Measurements from ENCODE around the gene LATS2. TPM values are rescaled to one million over a fixed set of nuclear protein-coding genes. Genes with fewer than 3 reads are reported as not detected.
A peak's percentile ranks its signal among the peaks of the same experiment; 100 is the strongest.
"Not testable (repeated sequence)": the region's sequence is repeated elsewhere in the genome, so short reads cannot be mapped to it uniquely, and the experiment has no call there.

LATS2 gene
- total RNA-seq, 1 donor from 2014 or later = 25.8 TPM

DNA sequence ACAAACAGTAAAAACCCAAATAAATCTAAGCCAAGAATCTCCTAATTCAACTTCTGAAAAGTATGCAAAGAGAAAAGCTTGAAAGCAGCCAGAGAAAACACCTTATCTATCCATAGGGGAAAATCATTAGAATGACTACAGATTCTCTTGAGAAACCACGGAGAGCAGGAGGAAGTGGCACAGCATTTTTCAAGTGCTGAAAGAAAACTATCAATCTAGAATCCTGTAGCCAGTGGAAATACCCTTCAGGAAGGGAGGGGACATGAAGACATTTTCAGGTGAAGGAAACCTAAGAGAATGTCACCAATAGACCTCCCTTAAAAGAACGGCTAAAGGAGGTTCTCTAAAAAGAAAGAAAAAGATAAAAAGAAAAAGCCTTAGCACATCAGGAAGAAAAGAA is 92.6 kb downstream of the LATS2 start:
- DNase-seq (ENCODE audit: extremely low spot score in 2 of 2) = no peak
- Histone ChIP-seq H3K27ac (no peak overlapping the region), H3K4me3 (no peak overlapping the region), H3K27me3 (no peaks in the 10 kb centered on the region), H3K36me3 (peaks cover 0 to 8% of the 10 kb centered on the region in 2 donors), H3K9me3 (no peaks in the 10 kb centered on the region), H3K4me1 (no peaks in the 10 kb centered on the region)
- no peak for TF ChIP-seq POLR2AphosphoS5 (IDR thresholded peaks at IDR 0.05; ENCODE audit: insufficient read depth in 1 of 2, low read depth in 1 of 2)
- TF ChIP-seq CTCF (IDR thresholded peaks at IDR 0.05) = no peak
- TF ChIP-seq POLR2A (IDR thresholded peaks at IDR 0.05) = no peak
- intact Hi-C loops (cut with DNase I) = no loop called here

DNA sequence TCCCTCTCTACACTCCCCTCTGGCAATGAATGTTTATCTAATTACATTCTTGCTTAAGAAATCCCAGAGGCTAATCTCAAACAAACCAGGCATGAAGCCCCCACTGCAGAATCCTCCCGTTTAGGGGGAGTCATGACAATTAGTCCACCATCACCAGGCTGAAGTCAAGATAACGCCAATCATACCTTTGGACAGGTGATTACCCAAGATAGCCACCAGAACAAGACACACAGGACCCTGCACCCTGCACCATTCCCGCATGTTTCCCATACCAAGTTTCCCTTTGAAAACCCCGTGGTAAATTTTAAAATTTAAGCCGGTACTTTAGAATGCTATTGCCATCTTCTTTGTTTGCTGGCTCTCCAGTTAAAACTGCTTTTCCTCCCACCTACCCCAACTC is 94.0 kb downstream of the LATS2 start:
- TF ChIP-seq CTCF (IDR thresholded peaks at IDR 0.05) = no peak
- no peak for TF ChIP-seq POLR2AphosphoS5 (IDR thresholded peaks at IDR 0.05; ENCODE audit: insufficient read depth in 1 of 2, low read depth in 1 of 2)
- no peak for TF ChIP-seq POLR2A (IDR thresholded peaks at IDR 0.05)
- H3K27ac ChIP-seq = no peak overlapping the region
- H3K4me1 ChIP-seq = no peaks in the 10 kb centered on the region
- H3K27me3 ChIP-seq = no peaks in the 10 kb centered on the region
- DNase-seq (ENCODE audit: extremely low spot score in 2 of 2) = no peak
- H3K9me3 ChIP-seq = no peaks in the 10 kb centered on the region
- H3K36me3 ChIP-seq = peaks cover 0 to 2% of the 10 kb centered on the region in 2 donors
- no peak overlapping the region for H3K4me3 ChIP-seq
- intact Hi-C loops (cut with DNase I) = no loop called here

GRCh38 chr13:20964904-20965303 is 96.5 kb downstream of the LATS2 start:
- Histone ChIP-seq H3K27me3 (no peaks in the 10 kb centered on the region), H3K9me3 (no peaks in the 10 kb centered on the region), H3K4me3 (no peak overlapping the region), H3K27ac (no peak overlapping the region), H3K4me1 (no peaks in the 10 kb centered on the region), H3K36me3 (no peaks in the 10 kb centered on the region)
- DNase-seq (ENCODE audit: extremely low spot score in 2 of 2) = no peak
- intact Hi-C loops (cut with DNase I) = no loop called here
- TF ChIP-seq CTCF (IDR thresholded peaks at IDR 0.05) = no peak
- no peak for TF ChIP-seq POLR2AphosphoS5 (IDR thresholded peaks at IDR 0.05; ENCODE audit: insufficient read depth in 1 of 2, low read depth in 1 of 2)
- no peak for TF ChIP-seq POLR2A (IDR thresholded peaks at IDR 0.05)

- DNase-seq (ENCODE audit: extremely low spot score in 2 of 2); H3K27ac ChIP-seq; intact Hi-C loops (cut with DNase I): not testable (repeated sequence)
Observed at GRCh38 chr13:20961663-20962062, 99.7 kb downstream of the LATS2 start.

DNA sequence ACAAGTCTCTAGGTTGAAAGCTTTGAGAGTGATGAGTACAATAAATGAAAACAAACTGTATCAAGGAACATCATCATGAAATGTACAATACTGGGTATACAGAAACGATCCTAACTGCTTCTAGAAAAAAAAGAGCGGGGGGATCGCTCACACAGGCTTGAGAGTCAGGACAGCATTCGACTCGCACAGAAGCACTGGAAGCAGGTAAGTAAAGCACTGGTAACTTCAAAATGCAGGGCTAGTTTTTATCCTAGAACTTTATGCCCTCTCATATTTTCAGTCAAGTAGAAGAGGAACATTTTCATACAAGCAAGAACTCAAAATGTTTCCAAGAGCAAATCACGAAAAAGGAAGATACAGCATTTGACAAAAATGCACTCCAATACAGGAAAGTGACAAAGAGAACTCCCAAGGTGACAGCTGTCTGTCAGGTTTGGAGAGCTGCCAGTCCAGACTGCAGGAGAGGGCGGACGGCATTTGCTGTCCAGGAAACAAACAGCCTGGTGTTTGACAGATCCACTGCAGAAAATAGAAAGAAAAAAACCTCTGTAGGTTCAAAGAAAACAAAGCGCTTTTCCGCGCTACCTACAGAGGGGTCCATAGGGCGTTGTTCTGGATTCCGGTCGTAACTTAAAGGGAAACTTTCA is 100.6 kb downstream of the LATS2 start:
- Histone ChIP-seq H3K27me3 (no peaks in the 10 kb centered on the region), H3K4me1 (no peaks in the 10 kb centered on the region), H3K36me3 (no peaks in the 10 kb centered on the region), H3K4me3 (peak overlapping the region in 1 of 2 donors; percentile 6), H3K9me3 (no peaks in the 10 kb centered on the region), H3K27ac (no peak overlapping the region)
- TF ChIP-seq POLR2AphosphoS5 (IDR thresholded peaks at IDR 0.05; ENCODE audit: insufficient read depth in 1 of 2, low read depth in 1 of 2) (no peak), CTCF (IDR thresholded peaks at IDR 0.05) (no peak), POLR2A (IDR thresholded peaks at IDR 0.05) (no peak)
- intact Hi-C loops (cut with DNase I) = no loop called here
- DNase-seq (ENCODE audit: extremely low spot score in 2 of 2) = no peak

More at GRCh38 chr13:20961663-20962062, 99.7 kb downstream of the LATS2 start:
- H3K27me3 ChIP-seq, H3K4me1 ChIP-seq, H3K4me3 ChIP-seq, H3K9me3 ChIP-seq, H3K36me3 ChIP-seq: not testable (repeated sequence)

- DNase-seq (ENCODE audit: extremely low spot score in 2 of 2); H3K4me3 ChIP-seq; H3K27me3 ChIP-seq; H3K27ac ChIP-seq; H3K9me3 ChIP-seq; H3K36me3 ChIP-seq; H3K4me1 ChIP-seq; intact Hi-C loops (cut with DNase I): not testable (repeated sequence)
Observed at GRCh38 chr13:20957049-20957620, 104.3 kb downstream of the LATS2 start.
